G401 (cell line): ENCODE results near the gene AZU1. TPM values are rescaled to one million over a fixed set of nuclear protein-coding genes. Genes with fewer than 3 reads are reported as not detected.
"Not testable (repeated sequence)": the region's sequence is repeated elsewhere in the genome, so short reads cannot be mapped to it uniquely, and the experiment has no call there.

Source experiments
- DNase-seq: peaks from one replicate; pipeline ENCODE4 v3.0.0-alpha.2; 2015; ENCODE audit warnings: low spot score
- in situ Hi-C: cut with HindIII; loops from 2 replicates; pipeline ENCODE4 v1.10.0; 2016; ENCODE audit warnings: low sequenced_read_pairs, mixed read lengths
- total RNA-seq: library from RNA; depleted of rRNA; stranded (reverse); fragments of >200 nt; shearing (Covaris generic); gene quantifications from 2 replicates; pipeline ENCODE4 v1.2.3, GENCODE V29; 2014

Gene AZU1
- total RNA-seq, 1 experiment from 2014 or later, result not detected

GRCh38 chr19:807627-808422, 19.8 kb upstream of the AZU1 start:
- DNase-seq, result no peak

GRCh38 chr19:808423-808775, 19.2 kb upstream of the AZU1 start:
- in situ Hi-C loops, result no loop called here
- no peak for DNase-seq

More at GRCh38 chr19:807627-808422, 19.8 kb upstream of the AZU1 start:
- in situ Hi-C loops, result no loop called here

GRCh38 chr19:810077-810855, 17.4 kb upstream of the AZU1 start:
- in situ Hi-C loops, result no loop called here
- no peak for DNase-seq

GRCh38 chr19:810883-811489, 16.7 kb upstream of the AZU1 start:
- DNase-seq, result no peak
- in situ Hi-C loops, result no loop called here

- in situ Hi-C loops, result no loop called here
- no peak for DNase-seq
Observed at GRCh38 chr19:811506-812048, 16.1 kb upstream of the AZU1 start.

GRCh38 chr19:812049-812746, 15.4 kb upstream of the AZU1 start:
- no peak for DNase-seq
- in situ Hi-C loops, result no loop called here

GRCh38 chr19:812747-813218, 14.9 kb upstream of the AZU1 start:
- in situ Hi-C loops, result no loop called here
- DNase-seq, result no peak

- DNase-seq, result no peak
- in situ Hi-C loops, result no loop called here
Observed at GRCh38 chr19:813219-814151, 14.2 kb upstream of the AZU1 start.

- no peak for DNase-seq
- in situ Hi-C loops, result no loop called here
Observed at GRCh38 chr19:814152-815078, 13.2 kb upstream of the AZU1 start.

- DNase-seq, result no peak
- in situ Hi-C loops, result no loop called here
Observed at GRCh38 chr19:815079-815774, 12.4 kb upstream of the AZU1 start.

- in situ Hi-C loops, result no loop called here
- DNase-seq, result no peak
Observed at GRCh38 chr19:815775-816499, 11.7 kb upstream of the AZU1 start.

GRCh38 chr19:816500-816857, 11.2 kb upstream of the AZU1 start:
- in situ Hi-C loops, result no loop called here
- DNase-seq, result no peak

- in situ Hi-C loops, DNase-seq: not testable (repeated sequence)
Observed at GRCh38 chr19:820212-820611, 7.4 kb upstream of the AZU1 start.

- no peak for DNase-seq
- in situ Hi-C loops, result no loop called here
Observed at GRCh38 chr19:821231-821824, 6.3 kb upstream of the AZU1 start.

- no peak for DNase-seq
- in situ Hi-C loops, result no loop called here
Observed at GRCh38 chr19:821825-822503, 5.7 kb upstream of the AZU1 start, which contains the start of gene PLPPR3. PLPPR3 (minus strand) TSS chr19:821955; CDS start chr19:821559, 396 bp downstream.
